Measurements from ENCODE around the gene TKFC.

The TKFC gene

GRCh38 chr11:61332797-61333549 is at the start of gene TKFC, which contains the start of gene DDB1:
TSS of gene TKFC (plus strand) at chr11:61333228. CDS start at chr11:61334729, 1,501 bp downstream.
TSS of gene DDB1 (minus strand) at chr11:61333105. CDS start at chr11:61332968, 137 bp downstream.
- H3K36me3 Mint-ChIP-seq (ENCODE audit: low read depth), result peaks cover 34% of the 10 kb centered on the region
- peak within 1 kb of the TSS; percentile 96 to 99 (median 97) for H3K27ac Mint-ChIP-seq
- H3K4me1 Mint-ChIP-seq, result peaks cover 61% of the 10 kb centered on the region
- no peaks in the 10 kb centered on the region for H3K9me3 Mint-ChIP-seq
- H3K4me3 Mint-ChIP-seq, result peak within 1 kb of the TSS; percentile 93 to 100 (median 97)
- no peaks in the 10 kb centered on the region for H3K27me3 Mint-ChIP-seq (ENCODE audit: low read depth)
- no peak for TF ChIP-seq CTCF (IDR thresholded peaks at IDR 0.05; ENCODE audit: unreplicated experiment in 3 of 3)

- H3K27me3 Mint-ChIP-seq (ENCODE audit: low read depth), result peaks cover 20% of the 10 kb centered on the region
- H3K4me3 Mint-ChIP-seq, result no peak overlapping the region
- no peak for TF ChIP-seq CTCF (IDR thresholded peaks at IDR 0.05; ENCODE audit: unreplicated experiment in 3 of 3)
- H3K4me1 Mint-ChIP-seq, result no peaks in the 10 kb centered on the region
- H3K36me3 Mint-ChIP-seq (ENCODE audit: low read depth), result peaks cover 51% of the 10 kb centered on the region
- H3K27ac Mint-ChIP-seq, result no peak overlapping the region
- no peaks in the 10 kb centered on the region for H3K9me3 Mint-ChIP-seq
Measured at GRCh38 chr11:61283613-61284012, 49.4 kb upstream of the TKFC start.

- no peaks in the 10 kb centered on the region for H3K9me3 Mint-ChIP-seq
- TF ChIP-seq CTCF (IDR thresholded peaks at IDR 0.05; ENCODE audit: unreplicated experiment in 3 of 3), result no peak
- H3K27me3 Mint-ChIP-seq (ENCODE audit: low read depth), result peaks cover 21% of the 10 kb centered on the region
- H3K4me3 Mint-ChIP-seq, result no peak overlapping the region
- peak overlapping the region in 1 of 3 experiments; percentile 16 for H3K27ac Mint-ChIP-seq
- H3K4me1 Mint-ChIP-seq, result no peaks in the 10 kb centered on the region
- H3K36me3 Mint-ChIP-seq (ENCODE audit: low read depth), result peaks cover 42% of the 10 kb centered on the region
Measured at GRCh38 chr11:61287338-61287977, 45.6 kb upstream of the TKFC start.

GRCh38 chr11:61290905-61291690 is 41.9 kb upstream of the TKFC start:
- Mint-ChIP-seq H3K4me3 (peak overlapping the region in 1 of 3 experiments; percentile 54), H3K36me3 (ENCODE audit: low read depth) (peaks cover 9% of the 10 kb centered on the region), H3K27me3 (ENCODE audit: low read depth) (peaks cover 26% of the 10 kb centered on the region), H3K4me1 (peaks cover 11% of the 10 kb centered on the region), H3K27ac (no peak overlapping the region), H3K9me3 (no peaks in the 10 kb centered on the region)
- TF ChIP-seq CTCF (IDR thresholded peaks at IDR 0.05; ENCODE audit: unreplicated experiment in 3 of 3), result no peak

GRCh38 chr11:61292356-61292755 is 40.7 kb upstream of the TKFC start:
- no peaks in the 10 kb centered on the region for H3K9me3 Mint-ChIP-seq
- peak overlapping the region; percentile 70 to 80 (median 76) for H3K4me3 Mint-ChIP-seq
- H3K36me3 Mint-ChIP-seq (ENCODE audit: low read depth), result peaks cover 12% of the 10 kb centered on the region
- H3K27me3 Mint-ChIP-seq (ENCODE audit: low read depth), result peaks cover 30% of the 10 kb centered on the region
- H3K4me1 Mint-ChIP-seq, result peaks cover 17% of the 10 kb centered on the region
- H3K27ac Mint-ChIP-seq, result no peak overlapping the region
- TF ChIP-seq CTCF (IDR thresholded peaks at IDR 0.05; ENCODE audit: unreplicated experiment in 3 of 3), result no peak

All from nephron (organoid).